ENCODE data around the gene PDLIM5. TPM values are rescaled to one million over a fixed set of nuclear protein-coding genes. Genes with fewer than 3 reads are reported as not detected.

The PDLIM5 gene
- total RNA-seq, 1 donor from 2014 or later, result 82.9 TPM

DNA sequence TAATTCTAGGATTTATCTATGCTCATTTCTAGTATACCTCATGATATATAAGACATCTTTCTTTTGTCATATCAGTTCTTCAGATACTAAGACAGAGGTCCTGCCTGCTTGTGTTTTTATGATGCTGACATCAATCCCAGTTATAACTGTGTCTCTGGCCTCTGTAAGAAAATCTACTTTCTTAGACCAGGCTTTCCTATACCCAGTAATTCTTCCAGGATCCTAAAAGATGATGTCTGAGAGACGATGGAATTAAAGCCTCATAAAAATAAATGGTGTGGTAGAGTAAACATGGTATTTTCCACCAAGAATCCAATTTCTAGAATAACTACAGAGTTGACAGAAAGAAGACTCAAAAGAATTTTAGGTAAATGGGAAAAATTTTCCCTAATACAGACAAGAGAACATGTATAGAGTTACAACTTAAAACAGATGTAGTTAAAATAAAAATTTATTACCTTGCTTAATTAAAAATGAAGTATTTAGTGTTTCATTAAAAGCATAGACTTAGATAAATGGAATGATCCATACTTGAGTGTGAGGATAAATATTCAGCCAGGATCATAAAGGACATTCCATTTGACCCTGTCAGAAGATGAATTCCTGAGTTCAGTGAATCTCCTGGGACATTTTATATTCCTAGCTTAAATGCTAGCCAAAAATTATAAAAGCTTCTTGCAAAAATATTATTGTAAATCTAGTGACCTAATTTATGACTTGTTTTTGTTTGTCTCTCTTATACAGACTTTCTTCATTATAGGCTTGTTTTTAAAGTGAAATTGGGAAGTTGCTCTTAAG is 137.4 kb downstream of the PDLIM5 start:
- DNase-seq (ENCODE audit: low read depth) (no peak), FAIRE-seq (no peak)
- TF ChIP-seq, protein P1, sequence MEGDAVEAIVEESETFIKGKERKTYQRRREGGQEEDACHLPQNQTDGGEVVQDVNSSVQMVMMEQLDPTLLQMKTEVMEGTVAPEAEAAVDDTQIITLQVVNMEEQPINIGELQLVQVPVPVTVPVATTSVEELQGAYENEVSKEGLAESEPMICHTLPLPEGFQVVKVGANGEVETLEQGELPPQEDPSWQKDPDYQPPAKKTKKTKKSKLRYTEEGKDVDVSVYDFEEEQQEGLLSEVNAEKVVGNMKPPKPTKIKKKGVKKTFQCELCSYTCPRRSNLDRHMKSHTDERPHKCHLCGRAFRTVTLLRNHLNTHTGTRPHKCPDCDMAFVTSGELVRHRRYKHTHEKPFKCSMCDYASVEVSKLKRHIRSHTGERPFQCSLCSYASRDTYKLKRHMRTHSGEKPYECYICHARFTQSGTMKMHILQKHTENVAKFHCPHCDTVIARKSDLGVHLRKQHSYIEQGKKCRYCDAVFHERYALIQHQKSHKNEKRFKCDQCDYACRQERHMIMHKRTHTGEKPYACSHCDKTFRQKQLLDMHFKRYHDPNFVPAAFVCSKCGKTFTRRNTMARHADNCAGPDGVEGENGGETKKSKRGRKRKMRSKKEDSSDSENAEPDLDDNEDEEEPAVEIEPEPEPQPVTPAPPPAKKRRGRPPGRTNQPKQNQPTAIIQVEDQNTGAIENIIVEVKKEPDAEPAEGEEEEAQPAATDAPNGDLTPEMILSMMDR (IDR thresholded peaks at IDR 0.05; ENCODE audit: insufficient read depth, low read length, severe bottlenecking), result no peak
- Histone ChIP-seq H3K36me3 (ENCODE audit: control insufficient read depth, insufficient read depth, low read length) (peaks cover 6% of the 10 kb centered on the region), H3K27me3 (ENCODE audit: control insufficient read depth, insufficient read depth, low read length) (no peaks in the 10 kb centered on the region), H3K4me3 (ENCODE audit: low read depth, low read length) (no peak overlapping the region)

GRCh38 chr4:94590493-94590892 is 138.8 kb downstream of the PDLIM5 start:
- DNase-seq (ENCODE audit: low read depth) (no peak), FAIRE-seq (no peak)
- Histone ChIP-seq H3K36me3 (ENCODE audit: control insufficient read depth, insufficient read depth, low read length) (peaks cover 5% of the 10 kb centered on the region), H3K4me3 (ENCODE audit: low read depth, low read length) (no peak overlapping the region), H3K27me3 (ENCODE audit: control insufficient read depth, insufficient read depth, low read length) (no peaks in the 10 kb centered on the region)
- TF ChIP-seq, protein P1 (IDR thresholded peaks at IDR 0.05; ENCODE audit: insufficient read depth, low read length, severe bottlenecking), result no peak

DNA sequence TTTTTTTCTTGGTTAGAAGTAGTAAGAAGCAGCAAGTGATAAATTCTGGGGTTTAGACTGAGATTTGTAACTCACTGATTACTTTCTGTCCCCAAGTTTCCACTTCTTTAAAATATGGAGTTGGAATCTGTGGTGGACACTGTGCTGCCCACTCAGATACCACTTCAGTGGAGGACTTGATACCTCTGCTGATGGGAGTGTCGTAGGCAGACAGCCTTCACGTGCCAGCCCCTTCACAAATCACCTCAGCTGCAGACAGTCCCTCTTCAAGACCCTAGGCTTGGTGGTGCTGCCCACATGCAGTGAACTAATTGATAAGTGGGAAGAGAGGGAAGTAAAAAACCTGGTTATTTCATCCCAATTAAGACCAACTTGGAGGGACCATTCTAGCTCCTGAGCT is 139.5 kb downstream of the PDLIM5 start:
- Histone ChIP-seq H3K4me3 (ENCODE audit: low read depth, low read length) (no peak overlapping the region), H3K36me3 (ENCODE audit: control insufficient read depth, insufficient read depth, low read length) (peaks cover 4% of the 10 kb centered on the region), H3K27me3 (ENCODE audit: control insufficient read depth, insufficient read depth, low read length) (no peaks in the 10 kb centered on the region)
- FAIRE-seq, result no peak
- DNase-seq (ENCODE audit: low read depth), result no peak
- TF ChIP-seq, protein P1 (IDR thresholded peaks at IDR 0.05; ENCODE audit: insufficient read depth, low read length, severe bottlenecking), result no peak

- no peaks in the 10 kb centered on the region for H3K27me3 ChIP-seq (ENCODE audit: control insufficient read depth, insufficient read depth, low read length)
- no peak for DNase-seq (ENCODE audit: low read depth)
- no peak overlapping the region for H3K4me3 ChIP-seq (ENCODE audit: low read depth, low read length)
- TF ChIP-seq, protein P1 (IDR thresholded peaks at IDR 0.05; ENCODE audit: insufficient read depth, low read length, severe bottlenecking), result no peak
- H3K36me3 ChIP-seq (ENCODE audit: control insufficient read depth, insufficient read depth, low read length), result peaks cover 4% of the 10 kb centered on the region
- FAIRE-seq, result peak; percentile 60
Measured at GRCh38 chr4:94595013-94595412, 143.3 kb downstream of the PDLIM5 start.

- no peak overlapping the region for H3K4me3 ChIP-seq (ENCODE audit: low read depth, low read length)
- FAIRE-seq (no peak), DNase-seq (ENCODE audit: low read depth) (peak; percentile 60)
- H3K27me3 ChIP-seq (ENCODE audit: control insufficient read depth, insufficient read depth, low read length), result no peaks in the 10 kb centered on the region
- TF ChIP-seq, protein P1 (IDR thresholded peaks at IDR 0.05; ENCODE audit: insufficient read depth, low read length, severe bottlenecking), result peak; percentile 27
- H3K36me3 ChIP-seq (ENCODE audit: control insufficient read depth, insufficient read depth, low read length), result peaks cover 2% of the 10 kb centered on the region
Measured at GRCh38 chr4:94595880-94596483, 144.2 kb downstream of the PDLIM5 start.
